ENCODE measurements around the gene DISC1. TPM values are rescaled to one million over a fixed set of nuclear protein-coding genes. Genes with fewer than 3 reads are reported as not detected.
A peak's percentile ranks its signal among the peaks of the same experiment; 100 is the strongest.

DISC1 gene
- total and polyA plus RNA-seq, 2 donors (not counting 1 experiment from before 2014, with no cell fraction given), result 2.0 to 4.3 TPM

DNA sequence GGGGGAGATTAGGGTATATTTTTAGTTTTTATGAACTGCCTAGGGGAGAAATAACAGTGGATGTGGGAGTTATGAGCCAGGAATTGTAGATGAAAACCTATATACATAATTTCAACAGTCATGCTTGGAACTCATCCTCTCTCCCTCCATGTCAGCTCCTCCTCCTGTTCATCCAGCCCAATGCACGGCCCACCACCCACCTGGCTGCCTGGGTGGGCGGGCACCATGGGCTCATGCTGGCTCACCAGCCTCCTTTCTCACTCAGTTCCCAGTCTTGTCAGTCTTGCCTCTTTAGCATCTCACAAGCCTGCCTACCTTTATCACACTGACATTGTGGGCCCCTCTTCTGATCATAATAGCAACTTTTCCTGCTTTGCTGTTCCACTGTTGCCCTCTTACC, 336.0 kb downstream of the DISC1 start:
- Histone ChIP-seq H3K9ac (ENCODE audit: insufficient read depth, low read length) (no peak overlapping the region), H3K4me1 (ENCODE audit: control insufficient read depth, extremely low read depth, insufficient read depth, low read length) (no peaks in the 10 kb centered on the region), H3K79me2 (ENCODE audit: control insufficient read depth, insufficient read depth, low read length) (no peaks in the 10 kb centered on the region), H3K36me3 (ENCODE audit: control insufficient read depth, insufficient read depth, low read length) (no peaks in the 10 kb centered on the region), H4K20me1 (ENCODE audit: control insufficient read depth, extremely low read depth, insufficient read depth, low read length) (no peaks in the 10 kb centered on the region), H3K9me3 (ENCODE audit: control insufficient read depth, insufficient read depth, low read depth, low read length) (no peaks in the 10 kb centered on the region), H3K4me3 (replicated peaks in 1 of 4; ENCODE audit: control extremely low read depth in 1 of 4, insufficient read depth in 1 of 4, low read depth in 3 of 4, low read length in 4 of 4) (no peak overlapping the region), H3K4me2 (ENCODE audit: extremely low read depth, insufficient read depth, low read length) (no peak overlapping the region), H2AFZ (ENCODE audit: low read length) (no peak overlapping the region), H3K27ac (ENCODE audit: insufficient read depth, low read length) (no peak overlapping the region), H3K27me3 (ENCODE audit: control insufficient read depth, insufficient read depth, low read length) (no peaks in the 10 kb centered on the region)
- TF ChIP-seq, protein P1, sequence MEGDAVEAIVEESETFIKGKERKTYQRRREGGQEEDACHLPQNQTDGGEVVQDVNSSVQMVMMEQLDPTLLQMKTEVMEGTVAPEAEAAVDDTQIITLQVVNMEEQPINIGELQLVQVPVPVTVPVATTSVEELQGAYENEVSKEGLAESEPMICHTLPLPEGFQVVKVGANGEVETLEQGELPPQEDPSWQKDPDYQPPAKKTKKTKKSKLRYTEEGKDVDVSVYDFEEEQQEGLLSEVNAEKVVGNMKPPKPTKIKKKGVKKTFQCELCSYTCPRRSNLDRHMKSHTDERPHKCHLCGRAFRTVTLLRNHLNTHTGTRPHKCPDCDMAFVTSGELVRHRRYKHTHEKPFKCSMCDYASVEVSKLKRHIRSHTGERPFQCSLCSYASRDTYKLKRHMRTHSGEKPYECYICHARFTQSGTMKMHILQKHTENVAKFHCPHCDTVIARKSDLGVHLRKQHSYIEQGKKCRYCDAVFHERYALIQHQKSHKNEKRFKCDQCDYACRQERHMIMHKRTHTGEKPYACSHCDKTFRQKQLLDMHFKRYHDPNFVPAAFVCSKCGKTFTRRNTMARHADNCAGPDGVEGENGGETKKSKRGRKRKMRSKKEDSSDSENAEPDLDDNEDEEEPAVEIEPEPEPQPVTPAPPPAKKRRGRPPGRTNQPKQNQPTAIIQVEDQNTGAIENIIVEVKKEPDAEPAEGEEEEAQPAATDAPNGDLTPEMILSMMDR (conservative IDR thresholded peaks at IDR 0.05 in 1 of 2, IDR thresholded peaks at IDR 0.05 in 1 of 2; ENCODE audit: low read depth in 1 of 2, low read length in 2 of 2), result no peak
- TF ChIP-seq EZH2 (IDR thresholded peaks at IDR 0.05; ENCODE audit: low read length, missing control alignments), result no peak
- DNase-seq (ENCODE audit: low read depth in 2 of 2), result no peak

DNA sequence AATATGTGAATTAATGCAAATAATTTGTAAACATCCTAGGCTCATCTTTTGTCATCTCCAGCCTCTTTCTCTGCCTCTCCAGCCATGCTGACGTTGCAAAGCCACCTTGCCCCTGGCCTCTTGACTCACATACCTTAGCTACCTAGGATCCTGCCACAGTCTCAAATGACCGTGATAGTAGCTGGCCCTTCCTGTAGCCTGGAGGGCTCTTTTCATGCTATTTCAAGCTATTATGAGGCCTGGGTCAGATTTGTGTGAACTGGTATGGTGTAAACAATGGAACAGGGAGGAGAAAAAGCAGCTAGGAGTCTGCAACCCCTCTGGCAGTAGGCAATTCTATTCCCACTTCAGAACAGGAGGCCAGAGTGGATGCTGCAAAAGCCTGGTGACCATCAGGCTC, 337.7 kb downstream of the DISC1 start:
- no peak for TF ChIP-seq EZH2 (IDR thresholded peaks at IDR 0.05; ENCODE audit: low read length, missing control alignments)
- TF ChIP-seq, protein P1 (conservative IDR thresholded peaks at IDR 0.05 in 1 of 2, IDR thresholded peaks at IDR 0.05 in 1 of 2; ENCODE audit: low read depth in 1 of 2, low read length in 2 of 2), result no peak
- no peaks in the 10 kb centered on the region for H3K4me1 ChIP-seq (ENCODE audit: control insufficient read depth, extremely low read depth, insufficient read depth, low read length)
- no peaks in the 10 kb centered on the region for H3K9me3 ChIP-seq (ENCODE audit: control insufficient read depth, insufficient read depth, low read depth, low read length)
- H3K79me2 ChIP-seq (ENCODE audit: control insufficient read depth, insufficient read depth, low read length), result no peaks in the 10 kb centered on the region
- no peak overlapping the region for H2AFZ ChIP-seq (ENCODE audit: low read length)
- no peak overlapping the region for H3K9ac ChIP-seq (ENCODE audit: insufficient read depth, low read length)
- H3K4me2 ChIP-seq (ENCODE audit: extremely low read depth, insufficient read depth, low read length), result no peak overlapping the region
- no peaks in the 10 kb centered on the region for H3K27me3 ChIP-seq (ENCODE audit: control insufficient read depth, insufficient read depth, low read length)
- H4K20me1 ChIP-seq (ENCODE audit: control insufficient read depth, extremely low read depth, insufficient read depth, low read length), result no peaks in the 10 kb centered on the region
- H3K4me3 ChIP-seq (replicated peaks in 1 of 4; ENCODE audit: control extremely low read depth in 1 of 4, insufficient read depth in 1 of 4, low read depth in 3 of 4, low read length in 4 of 4), result no peak overlapping the region
- DNase-seq (ENCODE audit: low read depth in 2 of 2), result no peak
- no peak overlapping the region for H3K27ac ChIP-seq (ENCODE audit: insufficient read depth, low read length)
- H3K36me3 ChIP-seq (ENCODE audit: control insufficient read depth, insufficient read depth, low read length), result no peaks in the 10 kb centered on the region

DNA sequence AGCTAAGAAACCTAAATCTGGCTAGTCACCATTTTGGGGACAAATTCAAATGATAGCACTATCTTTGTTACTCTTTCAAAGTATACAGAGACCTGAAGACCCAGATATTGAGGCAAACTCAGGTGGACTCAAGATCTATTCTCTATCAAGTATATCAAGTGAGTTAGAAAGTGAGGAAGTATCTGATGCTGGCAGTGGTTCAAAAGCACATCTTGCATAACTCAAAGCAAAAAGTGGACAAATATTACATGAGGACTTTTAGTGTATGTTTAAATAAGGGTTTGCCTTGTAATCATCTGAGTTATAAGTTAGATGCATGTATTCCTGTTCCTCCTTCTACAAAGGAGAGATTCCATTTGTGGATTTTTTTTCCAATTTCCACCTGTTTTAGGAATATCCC, 338.4 kb downstream of the DISC1 start:
- TF ChIP-seq EZH2 (IDR thresholded peaks at IDR 0.05; ENCODE audit: low read length, missing control alignments), result no peak
- TF ChIP-seq, protein P1 (conservative IDR thresholded peaks at IDR 0.05 in 1 of 2, IDR thresholded peaks at IDR 0.05 in 1 of 2; ENCODE audit: low read depth in 1 of 2, low read length in 2 of 2), result no peak

More for the DNA sequence above, 338.4 kb downstream of the DISC1 start:
- H2AFZ ChIP-seq (ENCODE audit: low read length), result no peak overlapping the region
- H3K4me1 ChIP-seq (ENCODE audit: control insufficient read depth, extremely low read depth, insufficient read depth, low read length), result no peaks in the 10 kb centered on the region
- no peaks in the 10 kb centered on the region for H3K9me3 ChIP-seq (ENCODE audit: control insufficient read depth, insufficient read depth, low read depth, low read length)
- H3K9ac ChIP-seq (ENCODE audit: insufficient read depth, low read length), result no peak overlapping the region
- no peak overlapping the region for H3K4me3 ChIP-seq (replicated peaks in 1 of 4; ENCODE audit: control extremely low read depth in 1 of 4, insufficient read depth in 1 of 4, low read depth in 3 of 4, low read length in 4 of 4)
- no peaks in the 10 kb centered on the region for H3K36me3 ChIP-seq (ENCODE audit: control insufficient read depth, insufficient read depth, low read length)
- H3K27me3 ChIP-seq (ENCODE audit: control insufficient read depth, insufficient read depth, low read length), result no peaks in the 10 kb centered on the region
- H3K79me2 ChIP-seq (ENCODE audit: control insufficient read depth, insufficient read depth, low read length), result no peaks in the 10 kb centered on the region
- no peaks in the 10 kb centered on the region for H4K20me1 ChIP-seq (ENCODE audit: control insufficient read depth, extremely low read depth, insufficient read depth, low read length)
- H3K27ac ChIP-seq (ENCODE audit: insufficient read depth, low read length), result no peak overlapping the region
- peak in 1 of 2 donors; percentile 12 for DNase-seq (ENCODE audit: low read depth in 2 of 2)
- no peak overlapping the region for H3K4me2 ChIP-seq (ENCODE audit: extremely low read depth, insufficient read depth, low read length)

All from fibroblast of lung (primary cell).